ENCODE results near the gene TMEM229B.
A peak's percentile ranks its signal among the peaks of the same experiment; 100 is the strongest.

Gene TMEM229B

DNA sequence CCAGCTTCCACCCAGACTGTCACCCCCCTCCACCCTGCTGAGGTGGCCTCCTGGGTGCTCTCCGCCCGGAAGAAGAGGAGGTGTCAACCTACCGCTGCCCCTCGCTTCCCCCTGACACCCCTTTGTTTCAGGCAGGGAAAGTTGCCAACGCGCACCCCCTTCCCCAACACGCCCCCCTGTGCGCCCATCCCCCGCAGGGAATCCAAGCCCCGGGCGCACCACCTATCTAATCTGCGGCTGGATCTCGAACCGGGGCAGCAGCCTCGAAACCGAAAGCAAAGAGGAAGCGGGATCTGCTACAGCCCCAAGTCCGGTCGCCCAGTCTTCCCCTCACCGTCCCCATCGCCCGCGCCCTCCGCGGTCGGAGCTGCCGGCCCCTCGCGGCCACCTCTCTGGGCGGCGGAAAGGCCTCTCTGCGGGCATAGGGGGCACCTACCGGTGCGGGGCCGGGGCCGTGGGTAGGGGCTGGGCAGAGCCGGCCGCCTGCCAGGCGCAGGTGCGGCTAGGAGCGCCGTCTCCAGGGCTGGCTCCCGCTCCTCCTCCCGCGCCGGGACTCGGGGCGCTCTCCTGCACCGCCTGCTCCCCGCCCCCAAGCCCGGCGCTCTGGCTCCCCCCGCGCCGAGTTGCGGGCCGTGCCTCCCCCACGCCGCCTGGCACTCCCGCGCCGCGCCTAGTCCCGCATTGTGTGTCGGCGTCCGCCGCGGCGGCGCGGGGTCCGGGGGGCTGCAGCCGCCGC, 26.3 kb upstream of the TMEM229B start:
- DNase-seq = peak; percentile 18

DNA sequence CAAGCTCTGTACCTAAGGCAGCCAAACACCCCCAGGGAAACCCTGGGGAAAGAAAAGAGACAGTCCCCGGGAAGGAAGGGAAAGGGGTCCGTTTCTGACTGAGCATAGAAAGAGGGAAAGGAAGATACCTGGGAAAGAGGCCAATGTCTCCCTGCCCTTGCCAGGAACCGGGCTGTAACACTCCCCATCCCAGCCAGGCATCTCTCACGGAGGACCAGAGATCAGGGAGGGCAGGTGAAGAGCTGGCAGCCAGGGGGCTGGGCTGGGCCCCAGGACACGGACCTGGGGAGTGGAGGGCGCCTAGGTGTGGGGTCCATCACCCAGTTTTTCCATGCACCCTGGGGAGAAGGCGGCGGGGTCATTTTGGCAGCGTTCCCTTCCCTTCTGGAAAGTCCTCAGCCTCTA, 25.7 kb upstream of the TMEM229B start:
- DNase-seq = no peak

DNA sequence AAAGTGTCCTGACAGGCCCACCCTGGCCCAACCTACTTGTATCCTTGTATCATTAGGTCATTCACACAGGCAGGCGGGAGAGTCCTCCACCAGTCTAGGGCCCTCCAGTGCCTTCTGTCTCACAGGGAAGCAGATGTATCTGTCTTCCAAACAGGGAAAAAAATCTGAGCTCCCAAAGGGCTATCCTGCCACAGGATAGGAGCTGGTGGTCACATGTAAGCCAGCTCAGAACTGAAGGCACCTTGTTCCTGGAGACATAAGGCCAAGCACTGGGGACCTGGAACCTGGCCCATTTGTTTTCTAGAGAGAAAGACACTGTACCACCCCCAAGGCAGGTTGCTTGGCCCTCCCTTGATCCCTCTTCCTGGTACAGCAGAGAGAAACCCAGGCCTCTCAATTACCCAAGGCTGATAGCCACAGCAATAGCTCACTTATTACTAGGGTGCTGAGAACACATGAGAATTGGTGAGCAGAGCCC, 25.1 kb upstream of the TMEM229B start:
- DNase-seq = no peak

DNA sequence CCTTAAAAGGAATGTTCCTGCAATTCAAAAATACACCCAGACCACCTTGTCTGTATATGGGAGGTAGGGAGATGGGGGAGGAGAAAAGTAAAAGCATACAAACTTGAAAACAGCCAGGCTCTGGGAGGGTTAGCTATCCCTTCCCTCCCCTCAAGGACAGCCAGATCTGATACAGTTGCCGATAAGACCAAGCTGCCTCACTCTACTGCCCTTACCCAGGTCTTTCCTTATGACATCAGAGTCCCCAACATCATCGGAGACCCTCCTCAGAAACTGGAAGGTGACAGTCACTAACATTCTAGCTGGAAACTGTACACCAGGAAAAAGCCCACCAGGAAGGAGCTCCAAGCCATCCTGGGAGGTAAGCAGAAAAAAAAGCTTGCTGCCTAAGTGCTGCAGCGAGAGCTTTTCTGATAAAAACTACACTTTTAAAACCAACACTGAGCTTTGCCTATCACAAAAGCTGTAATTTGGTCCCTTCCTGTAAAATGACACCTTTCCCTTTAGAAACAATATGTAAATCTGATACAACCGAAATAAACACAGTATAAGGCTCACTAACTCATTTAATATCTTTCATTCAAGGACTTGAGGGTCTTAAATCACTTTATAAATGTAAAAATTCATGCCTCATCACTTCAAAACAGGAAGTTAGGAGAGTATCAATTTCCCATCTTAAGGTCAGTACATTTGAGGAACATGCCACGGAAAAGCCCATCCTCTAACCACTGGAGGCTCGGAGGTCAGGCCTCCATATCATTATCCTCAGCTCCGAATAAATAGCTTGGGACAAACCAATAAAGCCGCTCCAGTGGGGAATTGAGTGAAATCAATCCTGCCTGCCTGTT, 24.2 kb upstream of the TMEM229B start:
- DNase-seq = no peak

DNA sequence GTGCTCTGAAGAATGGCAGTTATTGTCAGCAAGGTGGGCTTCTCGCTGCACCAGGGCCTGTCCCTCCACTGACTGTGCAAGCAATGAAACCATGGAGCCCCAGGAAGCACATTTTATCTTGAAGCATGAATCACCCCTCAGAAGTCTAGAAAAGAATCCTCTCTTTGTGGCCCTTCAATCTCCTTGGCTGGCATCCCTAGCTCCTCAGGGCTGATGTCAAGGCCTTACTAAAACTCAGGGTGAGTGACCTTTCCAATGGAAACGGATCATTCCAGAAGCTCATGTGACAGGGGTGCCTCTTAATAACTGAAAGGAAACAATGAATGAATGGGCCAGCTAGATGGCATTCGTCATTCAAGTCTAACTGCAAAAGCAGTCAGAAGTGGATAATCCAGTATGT, 22.3 kb upstream of the TMEM229B start:
- DNase-seq = no peak

DNA sequence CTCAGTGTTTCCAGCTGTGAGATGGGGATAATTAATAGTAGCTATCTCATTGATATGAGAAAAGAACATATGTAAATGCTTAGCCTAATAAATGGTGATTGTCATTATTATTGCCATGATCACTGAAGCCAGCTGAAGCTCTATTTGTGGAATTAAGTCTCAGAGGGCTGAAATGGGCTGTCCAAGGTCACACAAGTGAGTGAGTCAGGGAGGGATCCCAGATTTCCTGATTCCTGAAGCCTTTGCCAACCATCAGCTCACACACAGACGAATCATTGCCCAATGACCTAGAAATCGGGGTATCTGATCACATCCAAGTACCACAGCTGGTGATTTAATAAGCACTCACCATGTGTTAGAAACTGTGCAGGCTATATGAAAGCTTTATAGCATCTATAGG, 21.6 kb upstream of the TMEM229B start:
- DNase-seq = no peak

DNA sequence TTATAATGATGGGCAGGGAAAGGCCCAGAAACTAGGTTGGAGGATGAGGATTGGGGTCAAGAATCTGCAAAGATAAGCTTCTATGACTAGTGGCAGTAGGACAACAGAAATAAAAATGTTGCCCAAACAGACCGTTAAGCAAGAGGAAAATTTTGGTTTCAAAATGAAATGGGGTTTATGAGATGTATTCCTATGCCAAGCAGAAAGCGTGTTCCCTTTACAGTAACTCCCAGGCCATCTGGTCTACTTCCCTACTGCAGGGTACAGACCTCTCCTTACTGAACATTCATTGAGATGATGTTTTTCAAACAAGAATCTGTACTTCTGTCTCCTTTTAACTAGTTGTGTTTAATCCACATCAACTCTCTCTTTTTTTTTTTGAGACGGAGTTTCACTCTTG, 20.4 kb upstream of the TMEM229B start:
- no peak for DNase-seq

DNA sequence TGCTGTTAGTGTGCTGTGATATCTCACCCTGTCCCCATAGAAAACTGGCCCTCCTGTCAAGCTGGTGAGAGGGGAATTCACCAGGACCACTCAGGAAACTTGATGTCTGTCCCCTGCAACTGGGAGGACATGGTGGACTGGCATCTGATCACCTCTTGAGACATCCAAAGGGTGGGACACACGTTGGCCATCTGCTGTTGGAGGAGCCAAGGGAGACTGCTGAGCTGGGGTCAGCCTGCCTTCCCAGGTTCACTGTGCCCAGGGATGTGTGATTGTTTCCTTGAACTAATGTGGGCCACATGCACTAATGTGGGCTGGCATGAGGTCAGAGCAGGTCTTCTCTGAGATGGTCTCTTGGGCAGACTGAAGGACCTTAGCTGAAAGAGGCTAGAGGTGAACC, 16.7 kb upstream of the TMEM229B start:
- no peak for DNase-seq

DNA sequence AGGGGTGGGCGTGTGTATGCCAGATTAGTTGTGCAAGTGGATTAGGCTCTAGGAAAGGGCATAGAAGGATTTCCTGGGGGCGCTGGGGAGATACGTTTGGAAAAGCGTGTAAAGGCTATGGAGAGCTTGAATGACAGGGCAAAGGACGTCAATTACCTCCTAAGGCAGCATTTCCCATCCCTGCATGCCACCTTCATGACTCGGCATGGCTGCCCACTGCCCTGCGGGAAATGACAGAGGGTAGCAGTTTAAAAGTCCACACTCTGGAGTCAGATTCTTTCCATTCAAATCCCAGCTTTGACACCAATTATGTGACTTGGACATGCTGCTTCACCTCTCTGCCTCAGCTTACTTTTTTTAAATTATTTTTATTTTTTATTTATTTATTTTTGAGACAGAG, 14.8 kb upstream of the TMEM229B start:
- DNase-seq = no peak

DNA sequence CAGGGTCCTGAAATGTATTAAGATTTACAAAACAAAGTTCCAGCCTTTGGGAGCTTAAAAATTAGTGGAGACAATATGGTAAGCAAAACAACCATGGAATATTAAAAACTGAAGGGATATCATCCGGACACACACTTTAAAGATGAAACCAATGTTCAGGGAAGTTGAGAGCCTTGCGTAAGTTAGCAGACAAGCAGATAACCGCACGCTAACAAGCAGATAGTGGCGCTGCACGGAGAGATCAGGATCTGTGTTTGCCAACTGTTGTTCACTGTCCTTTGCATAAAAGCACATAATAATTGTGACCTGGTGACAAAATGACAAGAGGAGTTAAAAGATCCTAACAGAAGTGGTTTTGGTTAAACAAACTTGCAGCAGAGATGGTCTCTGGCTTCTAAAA, 14.3 kb upstream of the TMEM229B start:
- DNase-seq = no peak

DNA sequence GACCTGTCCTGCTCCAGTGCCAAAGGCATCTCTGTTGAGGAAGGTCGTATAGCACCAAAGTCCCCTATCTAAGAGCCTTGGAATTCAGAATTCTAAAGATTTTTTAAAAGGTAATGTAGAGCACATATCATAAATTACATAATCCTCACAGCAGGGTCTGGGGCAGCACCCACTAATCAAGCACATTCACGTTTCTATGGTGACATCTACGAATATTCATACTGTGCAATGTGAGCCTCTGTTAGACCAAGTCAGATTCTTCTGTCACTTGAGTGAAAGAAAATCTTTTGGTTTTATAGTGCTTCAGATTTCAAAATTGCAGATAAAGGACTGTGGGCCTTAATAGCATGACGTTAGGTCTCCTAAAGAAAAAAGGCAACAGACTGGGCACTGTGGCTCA, 13.1 kb upstream of the TMEM229B start:
- DNase-seq = no peak

DNA sequence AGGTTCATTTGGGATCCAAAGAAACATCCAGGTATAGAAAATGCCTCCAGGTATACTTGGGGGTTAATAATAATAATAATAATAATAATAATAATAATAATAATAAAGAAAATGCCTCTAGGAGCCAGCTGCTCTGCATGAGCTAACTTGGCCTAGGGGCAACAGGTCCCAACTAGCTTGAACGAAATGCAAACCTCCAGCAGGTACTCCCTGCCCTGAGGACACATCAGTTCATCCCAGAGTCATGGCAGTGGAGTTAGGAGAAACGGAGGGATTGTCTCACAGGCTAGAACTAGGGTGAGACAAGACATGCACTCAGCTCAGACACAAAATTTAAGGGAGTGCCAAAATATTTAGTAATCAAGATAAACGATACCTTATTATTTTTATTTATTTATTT, 12.5 kb upstream of the TMEM229B start:
- DNase-seq = no peak

DNA sequence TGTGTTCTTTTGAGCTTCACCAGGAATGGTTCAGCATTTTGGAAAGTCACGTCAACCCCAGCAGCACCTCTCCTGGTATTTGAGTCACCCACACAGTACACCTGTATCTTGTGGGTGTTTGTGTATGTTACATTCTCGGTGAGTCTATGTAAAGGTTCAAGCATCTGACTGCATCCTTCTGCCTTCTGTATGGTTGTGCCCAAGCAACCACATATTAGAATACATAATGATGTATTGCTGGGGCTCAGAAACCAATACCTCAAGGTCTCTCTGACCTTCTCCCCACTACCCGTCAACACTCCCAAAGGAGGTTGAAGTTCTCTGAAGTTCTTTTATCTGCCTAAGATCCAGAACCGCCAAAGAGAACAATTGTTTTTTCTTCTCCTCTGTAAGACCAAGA, 9.2 kb upstream of the TMEM229B start:
- no peak for DNase-seq

DNA sequence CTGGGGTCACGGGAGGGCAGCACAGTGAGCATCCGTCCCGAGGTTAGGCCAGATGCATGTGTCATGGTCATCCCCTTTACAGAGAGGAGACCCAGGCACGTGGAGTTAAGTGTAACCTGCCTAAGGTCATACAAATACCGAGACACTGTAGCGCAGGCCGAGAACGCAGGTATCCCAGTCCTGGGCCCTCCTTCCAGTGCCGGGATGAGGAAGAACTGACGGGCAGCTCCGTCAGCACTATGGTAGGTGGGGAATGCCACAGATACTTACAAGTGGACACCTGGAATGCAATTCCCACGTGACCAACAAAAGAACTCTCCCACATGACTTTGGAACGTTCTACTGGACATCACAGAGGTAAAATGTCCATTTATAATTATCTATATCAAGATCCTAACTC, 8.7 kb upstream of the TMEM229B start:
- no peak for DNase-seq

DNA sequence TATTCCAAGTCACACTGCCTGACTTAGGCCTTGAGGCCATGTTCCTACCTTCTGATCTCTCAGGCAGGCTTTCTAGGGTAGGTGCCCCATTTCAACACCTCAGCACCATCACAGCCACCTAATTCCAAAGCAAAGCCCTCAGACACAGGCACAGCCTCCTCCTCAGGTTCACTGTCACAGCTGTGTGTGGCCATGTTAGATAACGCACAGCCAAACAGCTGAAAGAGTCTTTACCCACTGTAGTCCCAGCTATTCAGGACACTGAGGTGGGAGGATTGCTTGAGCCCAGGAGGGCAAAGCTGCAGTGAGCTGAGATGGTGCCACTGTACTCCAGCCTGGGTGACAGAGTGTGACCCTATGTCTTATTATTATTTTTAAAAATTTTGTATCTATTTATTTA, 7.3 kb upstream of the TMEM229B start:
- DNase-seq = no peak

DNA sequence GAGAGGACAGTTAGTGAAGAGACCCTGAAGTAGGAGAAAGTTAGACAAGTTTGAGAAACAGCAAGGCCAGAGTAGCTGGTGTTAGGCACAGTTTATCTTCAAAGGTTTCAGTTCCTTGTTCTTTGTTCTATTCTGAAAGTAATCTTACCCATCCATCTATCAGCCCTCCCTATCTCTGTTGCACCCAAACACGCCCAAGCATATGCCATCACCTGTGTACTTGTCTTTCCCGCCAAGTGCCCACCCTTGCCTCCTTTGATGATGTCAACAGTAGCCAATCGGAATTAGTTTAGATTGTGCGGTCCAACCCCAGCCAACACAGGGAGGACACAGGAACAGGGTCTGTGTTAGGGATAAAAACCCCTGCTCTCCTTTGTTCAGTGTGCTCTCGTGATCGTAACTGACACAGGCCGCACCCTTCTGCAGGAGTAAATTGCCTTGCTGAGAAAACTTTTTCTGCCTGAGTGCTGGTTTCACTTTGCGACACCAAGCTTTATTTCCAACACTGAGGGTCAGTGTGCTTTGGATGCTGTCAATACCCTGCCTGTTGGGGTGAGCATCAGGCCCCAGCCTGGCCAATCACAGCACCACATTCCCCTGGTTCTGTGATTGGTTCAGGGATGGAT, 4.7 kb upstream of the TMEM229B start:
- DNase-seq = no peak

DNA sequence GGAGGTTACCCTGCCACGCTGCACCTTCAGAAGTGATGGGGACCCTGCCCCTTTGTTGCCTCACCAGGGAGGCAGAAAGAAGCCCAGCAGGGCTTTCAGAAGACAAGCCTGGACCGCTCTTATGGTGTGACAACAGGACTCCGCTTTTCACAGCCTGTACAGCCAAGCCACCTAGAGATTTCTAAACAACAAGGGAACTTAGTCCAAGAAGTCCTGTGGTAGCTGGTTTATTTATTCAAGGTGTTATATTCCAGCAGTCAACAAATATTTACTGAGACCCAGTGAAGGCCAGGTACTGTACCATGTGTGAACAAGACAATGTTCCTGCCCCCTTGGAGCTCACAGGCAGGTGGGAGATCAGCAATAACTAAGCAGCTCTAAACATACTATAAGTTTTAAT, 4.0 kb upstream of the TMEM229B start:
- DNase-seq = no peak

DNA sequence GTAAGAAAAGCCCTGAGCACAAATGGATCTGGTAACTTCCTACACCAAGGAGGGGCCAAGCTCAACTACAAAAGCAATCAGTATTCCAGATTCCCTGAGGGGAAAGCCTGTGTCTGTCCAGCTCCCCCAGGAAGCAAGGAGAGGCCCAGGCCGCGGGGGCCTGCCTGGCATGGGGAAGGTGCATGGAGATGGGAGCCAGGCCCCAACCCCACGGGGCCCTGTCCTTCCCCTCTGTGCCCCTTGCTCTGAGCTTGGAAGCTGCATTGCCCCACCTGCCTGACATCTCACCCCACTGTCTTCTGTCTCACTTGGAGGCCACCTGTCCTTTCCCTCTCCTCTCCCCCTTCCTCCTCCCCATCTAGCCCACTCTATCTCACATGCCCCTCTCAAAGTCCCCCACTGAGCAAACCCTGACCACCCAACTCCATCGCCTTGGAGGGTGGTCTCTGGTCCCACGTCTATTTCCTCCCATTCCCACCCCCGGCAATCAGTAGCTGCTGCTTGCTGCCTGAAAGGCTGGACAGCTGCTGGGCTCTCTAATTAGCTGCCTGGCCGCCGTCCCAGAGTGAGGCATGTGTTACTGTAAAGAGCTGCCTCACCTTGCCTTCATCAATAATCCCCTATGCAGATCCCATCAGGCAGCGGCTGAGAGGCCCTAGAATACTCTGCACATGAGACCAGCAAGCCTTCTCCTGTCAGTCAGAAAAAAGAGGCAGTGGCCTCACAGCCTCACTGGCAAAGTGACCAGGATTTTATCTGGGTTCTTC, 3.4 kb upstream of the TMEM229B start:
- DNase-seq = no peak

DNA sequence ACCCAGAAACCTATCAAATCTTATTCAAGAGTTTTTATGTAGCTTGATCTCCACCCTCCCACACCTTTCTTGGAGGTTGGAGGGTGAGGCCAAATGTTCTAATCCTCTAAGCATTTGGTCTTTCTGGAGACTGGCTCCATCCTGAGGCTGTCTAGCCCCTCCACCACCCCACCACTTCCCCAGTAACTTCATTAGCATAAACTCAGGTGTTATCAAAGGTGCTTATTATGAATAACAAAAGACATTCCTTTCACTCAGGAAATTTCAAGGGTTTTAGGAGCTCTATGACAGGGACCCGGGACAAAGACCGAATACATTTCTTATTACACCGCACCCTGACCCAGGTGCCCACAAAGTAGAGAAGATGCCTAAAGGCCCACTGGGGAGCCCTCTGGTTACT, 2.8 kb upstream of the TMEM229B start:
- DNase-seq = no peak

DNA sequence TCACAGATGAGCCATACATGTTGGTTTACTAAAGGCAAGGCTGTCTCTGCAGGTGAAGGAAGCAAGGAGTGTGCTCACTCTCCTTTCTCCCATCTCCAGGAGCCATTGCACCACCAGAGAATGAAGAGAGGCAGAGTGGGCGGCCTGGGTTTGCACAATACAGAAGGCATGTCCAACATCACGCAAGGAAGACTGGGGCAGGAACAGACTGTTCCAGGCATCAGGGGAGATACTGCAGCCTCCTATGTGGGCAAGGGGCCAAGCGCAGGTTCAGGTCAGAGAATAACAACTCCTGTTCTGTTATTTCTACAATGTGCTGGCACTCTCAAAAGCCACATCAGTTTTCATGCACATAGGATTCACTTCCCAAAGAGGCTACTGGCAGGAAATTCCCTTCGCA, 1.7 kb upstream of the TMEM229B start:
- no peak for DNase-seq

DNA sequence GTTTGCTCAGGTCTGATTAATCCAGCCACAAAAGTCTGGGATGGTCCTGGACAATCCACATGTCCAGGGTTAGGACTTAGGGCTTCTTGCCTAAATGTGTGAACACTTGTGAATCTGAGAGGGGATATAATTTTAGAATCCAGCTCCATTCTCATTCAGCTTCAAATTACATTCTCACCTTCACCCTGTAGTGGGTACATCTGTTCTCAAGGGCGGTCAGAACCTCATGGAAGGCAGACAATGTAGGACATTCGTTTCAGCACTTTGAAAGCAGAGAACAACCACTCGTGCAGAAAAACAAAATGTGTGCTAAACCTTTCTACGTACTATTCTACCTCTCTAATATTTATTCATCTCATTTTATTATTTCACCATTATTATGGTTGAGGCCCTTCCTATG, 1.2 kb downstream of the TMEM229B start:
- DNase-seq = no peak

DNA sequence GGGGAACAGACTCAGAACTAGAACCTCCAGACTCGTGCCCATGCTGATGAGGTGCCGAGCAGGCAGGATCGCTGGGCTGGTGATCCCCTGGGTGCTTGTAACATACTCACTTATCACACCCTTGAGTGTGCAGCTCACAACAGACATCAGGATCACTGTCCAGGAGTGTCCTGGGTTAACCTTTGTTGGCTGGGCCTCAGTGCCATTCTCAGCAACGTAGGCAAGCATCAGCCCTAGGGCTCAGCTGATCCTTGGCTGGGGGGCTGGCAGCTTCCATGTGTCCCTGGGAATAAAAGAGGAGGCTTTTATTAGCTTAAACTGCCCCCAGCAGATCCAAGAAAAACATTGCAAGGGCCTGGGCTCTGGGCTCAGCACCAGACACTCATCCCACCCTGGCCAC, 1.6 kb downstream of the TMEM229B start:
- DNase-seq = no peak

DNA sequence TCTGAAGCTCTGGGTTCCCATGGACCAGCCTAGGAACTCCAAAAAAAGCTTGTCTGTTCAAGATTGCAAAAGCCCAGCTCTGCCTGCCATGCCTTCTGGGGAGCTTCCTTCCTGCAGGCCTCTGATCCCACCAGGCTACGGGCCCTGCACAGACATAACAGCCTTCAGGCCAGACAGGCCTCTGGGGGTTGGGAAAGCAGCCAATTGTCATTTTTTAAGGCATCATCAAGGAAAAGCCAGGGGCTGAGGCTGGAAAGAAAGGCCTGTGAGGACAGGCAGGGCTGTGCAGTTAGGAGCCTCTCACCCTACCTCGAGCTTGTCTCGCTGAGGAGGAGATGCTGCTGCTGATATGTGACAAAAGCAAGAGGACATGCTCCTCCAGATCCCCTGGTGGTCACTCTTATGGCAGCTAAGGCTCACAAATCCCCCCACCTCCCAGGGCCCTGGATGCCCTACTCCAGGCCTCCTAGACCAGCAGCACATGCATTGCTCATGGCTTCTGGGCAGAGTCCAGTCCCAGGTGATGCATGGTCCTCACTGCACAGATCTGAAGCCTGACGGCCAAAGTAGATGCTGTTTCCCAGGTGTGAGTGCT, 2.9 kb downstream of the TMEM229B start:
- DNase-seq = no peak
